Stimulated activated CD8-positive, alpha-beta memory T cell treated with anti-CD3 and anti-CD28 coated beads, Interleukin-15, amount 100 ng/mL, for 4 hours (primary cell): Measurements from ENCODE around the gene TBRG1.

ENCODE experiments used
- DNase-seq, 2 donors: peaks; one replicate each; pipeline ENCODE4 v3.0.0-alpha.2; 2020; ENCODE audit warnings: low read depth in 2 of 2

TBRG1 gene

DNA sequence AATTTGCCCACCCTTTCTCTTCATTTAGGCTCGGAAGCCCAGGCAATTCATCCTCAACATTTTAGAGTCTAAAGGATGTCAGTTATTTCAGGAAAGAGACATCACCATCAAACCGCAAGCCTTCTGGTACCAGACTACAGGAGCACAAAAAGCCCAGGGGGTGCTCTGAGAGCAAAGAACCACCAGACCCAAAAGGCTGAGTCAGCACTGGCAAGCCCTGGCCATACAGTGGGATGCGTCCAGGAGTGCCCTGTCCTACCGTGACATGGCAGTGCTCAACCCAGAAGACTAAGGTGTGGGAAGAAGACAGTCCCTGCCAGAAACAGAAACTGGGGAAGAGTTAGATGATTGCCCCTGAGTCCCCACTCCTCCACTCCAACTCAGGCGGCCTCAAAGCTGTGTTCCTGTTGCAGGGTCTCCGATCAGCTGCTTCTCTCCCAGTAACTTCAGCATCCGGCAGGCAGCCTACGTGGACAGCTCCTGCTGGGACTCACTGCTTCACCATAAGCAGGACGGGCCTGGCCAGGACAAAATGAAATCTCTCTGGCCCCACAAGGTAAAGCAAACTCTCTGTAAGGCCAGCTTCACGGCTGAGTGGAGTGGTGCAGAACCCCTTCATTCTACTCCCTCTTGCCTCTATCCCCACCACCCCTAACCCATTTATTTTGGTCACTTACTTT is 10.0 kb upstream of the TBRG1 start:
- DNase-seq, result no peak

- DNase-seq, result no peak
Observed at GRCh38 chr11:124618863-124619262, 3.8 kb upstream of the TBRG1 start.

DNA sequence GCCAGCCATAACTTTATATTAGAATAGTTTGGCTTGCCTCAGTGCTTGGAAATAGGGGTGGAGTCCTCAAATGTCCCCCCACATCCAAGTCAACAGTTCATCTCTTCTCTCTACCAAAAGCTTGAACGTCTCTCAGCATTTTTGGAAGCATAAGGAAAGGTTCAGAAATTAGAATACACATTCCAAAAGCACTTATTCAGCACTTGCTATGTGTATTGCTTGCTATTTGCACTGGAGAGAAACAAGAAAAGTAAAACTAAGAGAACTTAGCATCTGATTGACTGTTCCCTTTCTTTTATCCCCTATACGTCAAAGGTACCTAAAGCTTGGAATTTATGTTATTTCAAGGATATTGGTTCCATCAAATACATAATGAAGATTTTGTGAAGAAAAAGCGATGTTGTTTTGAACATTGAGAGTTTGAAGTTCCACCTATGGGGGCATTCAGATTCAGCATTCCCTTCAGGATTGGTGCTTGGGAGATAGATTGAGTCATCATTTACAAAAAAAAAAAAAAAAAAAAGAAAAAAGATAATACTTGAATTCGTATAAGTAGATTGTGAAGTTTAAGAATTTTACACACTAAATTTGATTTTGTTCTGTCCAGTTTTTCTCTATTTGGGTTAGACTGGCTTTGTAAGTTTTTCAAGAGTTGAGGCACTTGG is 1.3 kb downstream of the TBRG1 start:
- DNase-seq, result no peak

- no peak for DNase-seq
Observed at GRCh38 chr11:124625504-124626168, 3.0 kb downstream of the TBRG1 start.

- DNase-seq, result no peak
Observed at GRCh38 chr11:124627546-124627945, 4.9 kb downstream of the TBRG1 start.

GRCh38 chr11:124629961-124630360 is 7.3 kb downstream of the TBRG1 start:
- DNase-seq, result no peak

DNA sequence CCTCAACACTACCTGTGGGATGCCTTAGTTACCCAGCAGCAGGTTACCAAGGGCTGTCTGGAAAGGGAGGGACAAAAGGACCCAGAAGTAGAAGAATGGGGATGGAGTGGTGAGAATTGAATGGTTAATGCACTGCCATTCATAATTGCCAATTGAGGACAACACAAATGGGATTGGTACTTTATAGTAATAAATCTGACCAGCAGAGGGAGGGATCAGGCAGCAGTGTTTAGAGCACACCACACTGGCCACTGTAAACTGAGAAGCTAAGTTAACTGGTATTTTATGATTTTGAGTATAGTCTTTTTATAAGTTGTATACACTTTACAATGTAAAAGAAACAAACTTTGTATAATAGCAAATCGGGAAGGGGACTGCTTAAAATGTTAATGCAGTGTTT is 10.7 kb downstream of the TBRG1 start:
- no peak for DNase-seq

GRCh38 chr11:124635932-124636331 is 13.3 kb downstream of the TBRG1 start:
- no peak for DNase-seq

DNA sequence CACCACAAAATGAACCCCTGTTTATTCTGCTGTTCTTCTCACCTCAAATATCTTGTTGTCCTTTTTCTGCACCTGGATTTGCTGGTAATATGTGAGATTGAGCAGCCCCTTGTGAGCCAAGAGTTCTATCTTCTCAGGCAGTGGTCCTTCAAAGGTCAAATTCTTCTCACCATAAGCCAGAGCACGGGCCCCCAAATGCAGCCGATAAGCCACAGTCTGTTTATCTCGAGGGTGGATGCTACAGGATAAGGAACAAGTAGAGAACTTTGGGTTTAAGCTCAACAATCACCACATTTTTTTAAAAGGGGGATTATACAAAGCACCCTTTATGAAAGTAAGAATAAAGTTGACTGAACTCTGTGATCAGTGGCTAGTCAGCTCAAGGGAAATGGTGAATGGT is 15.8 kb downstream of the TBRG1 start:
- no peak for DNase-seq

GRCh38 chr11:124639186-124639585 is 16.5 kb downstream of the TBRG1 start:
- no peak for DNase-seq

GRCh38 chr11:124640666-124641065 is 18.0 kb downstream of the TBRG1 start:
- DNase-seq, result no peak

- DNase-seq, result no peak
Observed at GRCh38 chr11:124642628-124643027, 20.0 kb downstream of the TBRG1 start.

GRCh38 chr11:124643042-124643604 is 20.5 kb downstream of the TBRG1 start:
- no peak for DNase-seq

DNA sequence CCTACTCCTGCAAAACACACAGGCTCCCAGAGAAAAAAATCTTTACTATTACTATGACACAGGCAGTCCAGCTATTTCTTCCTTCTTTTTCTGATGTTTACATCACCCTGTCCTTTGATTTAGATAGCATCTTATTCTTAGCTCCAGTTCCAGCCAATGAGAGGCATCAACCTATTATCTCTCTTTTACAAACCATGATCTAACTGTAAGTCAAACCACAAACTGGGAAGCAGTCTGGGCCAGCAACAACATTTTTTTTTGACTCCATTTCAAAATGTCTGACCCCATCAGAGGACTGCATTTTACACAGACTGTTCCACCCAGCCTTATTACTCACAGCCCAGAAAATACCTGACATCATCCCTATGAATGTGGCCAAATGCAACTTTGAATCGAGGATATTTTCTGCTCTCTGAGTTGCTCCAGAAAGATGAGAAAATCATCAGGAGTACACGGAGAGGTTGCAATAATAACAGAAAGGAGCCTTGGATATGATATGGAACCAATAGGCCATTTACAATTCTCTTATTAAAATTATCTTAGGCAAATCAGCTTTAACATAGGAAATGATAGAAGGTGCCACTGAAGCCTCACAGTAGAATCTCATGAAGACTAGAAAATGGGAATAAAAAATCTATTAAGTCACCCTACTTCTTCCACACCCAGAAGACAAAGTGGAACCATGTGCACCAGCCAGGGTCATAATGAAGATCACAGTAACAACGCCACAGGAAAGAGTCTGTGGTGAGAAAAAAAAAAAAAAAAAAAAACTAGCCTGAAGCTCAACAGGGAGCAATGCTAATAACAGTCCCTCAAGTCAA is 21.2 kb downstream of the TBRG1 start:
- DNase-seq, result no peak

- no peak for DNase-seq
Observed at GRCh38 chr11:124644426-124645280, 22.0 kb downstream of the TBRG1 start.

DNA sequence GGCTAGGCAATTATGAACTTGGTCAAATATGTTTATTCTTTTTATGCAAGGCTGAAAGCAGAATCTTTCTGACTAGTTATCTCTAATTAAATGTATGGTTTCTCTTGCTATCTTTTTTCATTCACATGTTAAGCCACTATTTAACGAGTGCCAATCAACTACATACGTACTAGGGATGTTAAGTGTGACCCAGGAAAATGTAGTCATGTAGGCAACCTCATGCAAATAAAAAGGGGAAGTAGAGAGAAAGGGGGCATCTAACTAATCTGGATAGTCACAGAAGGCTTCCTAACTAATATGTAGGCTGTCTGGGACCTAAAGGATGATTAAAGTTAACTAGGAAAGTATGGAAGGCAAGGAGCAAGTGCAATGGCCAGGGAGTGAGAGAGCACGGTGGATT is 23.5 kb downstream of the TBRG1 start:
- no peak for DNase-seq

DNA sequence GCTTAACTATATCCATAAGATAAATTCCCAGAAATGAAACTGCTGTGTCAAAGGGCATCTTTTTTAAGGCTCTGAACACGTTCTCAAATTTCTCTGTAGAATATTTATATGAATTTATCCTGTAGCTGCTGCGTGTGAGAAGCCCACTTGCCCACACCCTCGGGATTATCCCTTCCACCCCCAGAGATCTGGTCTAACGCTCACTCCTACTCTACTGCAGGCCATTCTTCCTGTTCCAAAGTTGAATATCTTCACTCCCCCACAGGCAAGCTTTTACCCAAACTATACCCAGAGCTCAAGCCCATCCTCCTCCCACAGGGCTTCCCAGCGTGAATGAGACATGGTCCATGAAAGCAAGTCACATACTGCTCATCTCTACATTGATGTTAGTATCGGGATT is 25.9 kb downstream of the TBRG1 start:
- DNase-seq, result no peak

GRCh38 chr11:124656774-124657630 is 34.3 kb downstream of the TBRG1 start:
- no peak for DNase-seq

DNA sequence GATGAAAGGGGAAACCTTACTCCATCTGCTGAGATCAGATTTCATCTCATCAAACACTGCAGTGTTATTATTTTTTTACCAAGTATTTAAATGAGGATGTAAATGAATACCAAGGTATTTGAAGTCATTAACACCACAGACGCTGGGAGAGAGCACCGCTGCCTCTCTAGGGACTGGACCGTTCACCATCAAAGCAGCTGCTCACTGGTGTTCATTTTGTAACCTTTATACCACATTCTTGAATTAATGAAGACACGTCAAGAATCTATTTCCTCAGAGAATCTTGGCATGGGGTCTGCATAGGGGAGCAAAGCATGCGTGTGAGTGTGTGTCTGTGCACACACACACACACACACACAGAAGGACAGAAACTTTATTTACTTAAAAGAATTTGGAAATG is 35.2 kb downstream of the TBRG1 start:
- no peak for DNase-seq

DNA sequence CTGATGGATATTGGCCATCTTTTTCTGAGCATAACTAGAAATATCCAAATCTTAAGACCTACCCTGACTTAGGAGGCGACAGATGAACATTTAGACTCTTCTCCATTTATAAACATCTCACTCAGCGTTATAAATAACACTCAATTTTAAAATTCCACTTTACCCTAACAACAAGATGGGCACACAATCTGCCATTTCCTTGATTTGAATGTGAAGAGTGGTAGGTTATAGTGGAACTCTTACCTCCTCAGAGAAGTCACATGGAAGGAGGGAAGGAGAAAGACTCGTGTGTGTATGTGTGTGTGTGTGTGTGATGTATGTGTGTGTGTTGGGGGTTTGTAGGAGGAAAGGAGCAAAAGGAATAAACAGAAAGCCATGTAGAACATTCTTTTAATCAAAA is 35.8 kb downstream of the TBRG1 start:
- no peak for DNase-seq
